Peyer's patch (tissue), 4 donors: ENCODE data around the gene BPIFB4. TPM values are rescaled to one million over a fixed set of nuclear protein-coding genes. Genes with fewer than 3 reads are reported as not detected.

ENCODE experiments used
- DNase-seq, 3 donors: peaks; one replicate each; pipeline ENCODE4 v3.0.0-alpha.2; 2017 to 2019
- H3K27ac ChIP-seq, 4 donors: fragments of 200-600 bp; sonication (generic); one replicate each; pipeline ENCODE4 v1.5.1; 2016 to 2019
- H3K27me3 ChIP-seq, 2 donors: fragments of 200-600 bp; sonication (generic); one replicate each; pipeline ENCODE4 v1.5.1; 2019
- H3K36me3 ChIP-seq, 3 donors: fragments of 200-600 bp; sonication (generic); one replicate each; pipeline ENCODE4 v1.5.1; 2016 to 2019
- H3K4me1 ChIP-seq, 4 donors: fragments of 200-600 bp; sonication (generic); one replicate each; pipeline ENCODE4 v1.5.1; 2016 to 2019
- H3K4me3 ChIP-seq, 4 donors: fragments of 200-600 bp; sonication (generic); 1 replicate in 3 of 4; 2 replicates in 1 of 4; pipeline ENCODE4 v1.5.1; 2016 to 2019; ENCODE audit warnings: mild to moderate bottlenecking in 1 of 4
- H3K9me3 ChIP-seq, 4 donors: fragments of 200-600 bp; sonication (generic); one replicate each; pipeline ENCODE4 v1.5.1; 2016 to 2019; ENCODE audit warnings: mild to moderate bottlenecking in 1 of 4
- CTCF ChIP-seq, 6 experiments: fragments of 450-650 bp in 4 of 6; fragments of 200-600 bp in 2 of 6; sonication (generic) in 1 of 6; IDR thresholded peaks; one replicate each; pipeline ENCODE4 v1.5.1; 2017 to 2019; ENCODE audit warnings: antibody characterized with exemption in 6 of 6, mild to moderate bottlenecking in 3 of 6, moderate library complexity in 1 of 6
- POLR2A ChIP-seq, 2 donors: fragments of 450-650 bp; IDR thresholded peaks; one replicate each; pipeline ENCODE4 v1.5.1; 2017; ENCODE audit warnings: antibody characterized with exemption in 2 of 2, mild to moderate bottlenecking in 2 of 2, moderate library complexity in 2 of 2
- total RNA-seq, 4 donors: library from RNA; depleted of rRNA; stranded (reverse); fragments of >200 nt; gene quantifications; one replicate each; pipeline ENCODE4 v1.1.0, GENCODE V29; 2016

Gene BPIFB4
- total RNA-seq, 4 donors from 2014 or later, result not detected

- no peak for DNase-seq
- Histone ChIP-seq H3K9me3 (no peaks in the 10 kb centered on the region), H3K4me3 (no peak overlapping the region), H3K27ac (no peak overlapping the region), H3K4me1 (no peaks in the 10 kb centered on the region), H3K27me3 (no peaks in the 10 kb centered on the region), H3K36me3 (no peaks in the 10 kb centered on the region)
- TF ChIP-seq CTCF (IDR thresholded peaks at IDR 0.05), result no peak
These were observed 24.7 kb upstream of the BPIFB4 start for GRCh38 chr20:33054791-33055190.

- H3K27me3 ChIP-seq, result no peaks in the 10 kb centered on the region
- H3K4me3 ChIP-seq, result no peak overlapping the region
- no peak overlapping the region for H3K27ac ChIP-seq
- no peaks in the 10 kb centered on the region for H3K9me3 ChIP-seq
- peak in 1 of 3 donors; percentile 14 for DNase-seq
- no peaks in the 10 kb centered on the region for H3K4me1 ChIP-seq
- no peak for TF ChIP-seq POLR2A (IDR thresholded peaks at IDR 0.05)
- no peak for TF ChIP-seq CTCF (IDR thresholded peaks at IDR 0.05)
- no peaks in the 10 kb centered on the region for H3K36me3 ChIP-seq
These were observed 20.3 kb upstream of the BPIFB4 start for GRCh38 chr20:33059136-33059535.

GRCh38 chr20:33059741-33060390 is 19.6 kb upstream of the BPIFB4 start:
- TF ChIP-seq POLR2A (IDR thresholded peaks at IDR 0.05) (no peak), CTCF (IDR thresholded peaks at IDR 0.05) (no peak)

GRCh38 chr20:33061658-33062028 is 17.8 kb upstream of the BPIFB4 start:
- H3K4me3 ChIP-seq, result no peak overlapping the region
- H3K36me3 ChIP-seq, result no peaks in the 10 kb centered on the region
- DNase-seq, result no peak
- no peak overlapping the region for H3K27ac ChIP-seq
- no peaks in the 10 kb centered on the region for H3K9me3 ChIP-seq
- TF ChIP-seq POLR2A (IDR thresholded peaks at IDR 0.05) (no peak), CTCF (IDR thresholded peaks at IDR 0.05) (no peak)
- H3K27me3 ChIP-seq, result no peaks in the 10 kb centered on the region
- no peaks in the 10 kb centered on the region for H3K4me1 ChIP-seq

More at GRCh38 chr20:33059741-33060390, 19.6 kb upstream of the BPIFB4 start:
- Histone ChIP-seq H3K27ac (no peak overlapping the region), H3K4me1 (no peaks in the 10 kb centered on the region), H3K4me3 (no peak overlapping the region), H3K36me3 (no peaks in the 10 kb centered on the region), H3K9me3 (no peaks in the 10 kb centered on the region), H3K27me3 (no peaks in the 10 kb centered on the region)
- peak in 1 of 3 donors; percentile 38 for DNase-seq

- no peaks in the 10 kb centered on the region for H3K36me3 ChIP-seq
- H3K4me1 ChIP-seq, result no peaks in the 10 kb centered on the region
- no peak overlapping the region for H3K27ac ChIP-seq
- no peak for DNase-seq
- H3K4me3 ChIP-seq, result no peak overlapping the region
- no peaks in the 10 kb centered on the region for H3K9me3 ChIP-seq
- H3K27me3 ChIP-seq, result no peaks in the 10 kb centered on the region
- TF ChIP-seq CTCF (IDR thresholded peaks at IDR 0.05), result no peak
- TF ChIP-seq POLR2A (IDR thresholded peaks at IDR 0.05), result no peak
These were observed 17.2 kb upstream of the BPIFB4 start for GRCh38 chr20:33062105-33062824.
